KMS-11 (cell line): ENCODE data around the gene ART3.

Experiments
- H2AFZ ChIP-seq: fragments of 200-600 bp; sonication (generic); 2 replicates; pipeline ENCODE4 v1.6.1; 2016; ENCODE audit warnings: antibody characterized with exemption, mixed run types, low read depth
- H3K27ac ChIP-seq: fragments of 200-600 bp; sonication (generic); 2 replicates; pipeline ENCODE4 v1.6.1; 2016; ENCODE audit warnings: mild to moderate bottlenecking, mixed run types
- H3K27me3 ChIP-seq: fragments of 200-600 bp; sonication (generic); 2 replicates; pipeline ENCODE4 v1.6.1; 2017; ENCODE audit warnings: mild to moderate bottlenecking, low read depth, mixed run types, moderate library complexity; ENCODE audit not compliant: insufficient read depth
- H3K36me3 ChIP-seq: fragments of 200-600 bp; sonication (generic); 2 replicates; pipeline ENCODE4 v1.6.1; 2017; ENCODE audit warnings: mild to moderate bottlenecking, mixed run types; ENCODE audit not compliant: insufficient read depth
- H3K4me1 ChIP-seq: fragments of 200-600 bp; sonication (generic); 2 replicates; pipeline ENCODE4 v1.6.1; 2016; ENCODE audit warnings: mild to moderate bottlenecking, low read depth, mixed run types; ENCODE audit not compliant: poor library complexity, severe bottlenecking
- H3K4me2 ChIP-seq: fragments of 200-600 bp; sonication (generic); 2 replicates; pipeline ENCODE4 v1.7.0; 2016; ENCODE audit warnings: mild to moderate bottlenecking, mixed run types
- H3K4me3 ChIP-seq: fragments of 200-600 bp; sonication (generic); IDR thresholded peaks from 2 replicates; pipeline ENCODE4 v1.6.1; 2017; ENCODE audit warnings: low read depth, low read length, mixed read lengths; ENCODE audit not compliant: insufficient read depth
- H3K79me2 ChIP-seq: fragments of 200-600 bp; sonication (generic); 2 replicates; pipeline ENCODE4 v1.6.1; 2016; ENCODE audit warnings: low read depth, mixed run types; ENCODE audit not compliant: insufficient read depth
- H3K9ac ChIP-seq: fragments of 200-600 bp; sonication (generic); 2 replicates; pipeline ENCODE4 v1.6.1; 2016; ENCODE audit warnings: mild to moderate bottlenecking, mixed run types
- H4K20me1 ChIP-seq: fragments of 200-600 bp; sonication (generic); 2 replicates; pipeline ENCODE4 v1.6.1; 2016; ENCODE audit warnings: mild to moderate bottlenecking, mixed run types; ENCODE audit not compliant: insufficient read depth
- TF ChIP-seq, protein P1 (sequence below): fragments of 200-600 bp; sonication (generic); conservative IDR thresholded peaks from 2 replicates; pipeline ENCODE4 v1.6.1; 2017; ENCODE audit warnings: low read depth, mild to moderate bottlenecking, antibody characterized with exemption, low read length, moderate library complexity, mixed read lengths

Gene ART3

DNA sequence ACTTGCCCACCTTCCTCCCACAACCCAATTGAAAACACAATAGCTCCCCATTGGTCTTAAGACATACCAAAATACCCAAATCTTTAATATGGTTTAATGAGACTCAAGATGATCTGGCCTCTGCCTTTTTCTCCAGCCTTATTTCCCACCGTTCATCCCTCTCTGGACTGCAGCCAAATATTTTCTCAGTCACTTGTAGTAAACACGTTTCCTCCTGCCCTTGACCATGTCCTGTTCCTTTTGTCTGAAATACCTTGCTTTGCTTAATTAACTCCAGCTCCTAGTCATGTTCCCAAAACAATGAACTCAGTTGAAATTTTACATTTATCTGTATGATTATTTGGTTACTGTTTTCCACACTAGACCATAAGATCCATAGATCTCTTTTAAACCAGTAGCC is 82.1 kb downstream of the ART3 start:
- no peak overlapping the region for H3K9ac ChIP-seq
- H3K79me2 ChIP-seq, result no peaks in the 10 kb centered on the region
- no peak overlapping the region for H3K4me3 ChIP-seq
- H4K20me1 ChIP-seq, result no peaks in the 10 kb centered on the region
- no peak overlapping the region for H3K4me2 ChIP-seq
- no peaks in the 10 kb centered on the region for H3K36me3 ChIP-seq
- TF ChIP-seq, protein P1, sequence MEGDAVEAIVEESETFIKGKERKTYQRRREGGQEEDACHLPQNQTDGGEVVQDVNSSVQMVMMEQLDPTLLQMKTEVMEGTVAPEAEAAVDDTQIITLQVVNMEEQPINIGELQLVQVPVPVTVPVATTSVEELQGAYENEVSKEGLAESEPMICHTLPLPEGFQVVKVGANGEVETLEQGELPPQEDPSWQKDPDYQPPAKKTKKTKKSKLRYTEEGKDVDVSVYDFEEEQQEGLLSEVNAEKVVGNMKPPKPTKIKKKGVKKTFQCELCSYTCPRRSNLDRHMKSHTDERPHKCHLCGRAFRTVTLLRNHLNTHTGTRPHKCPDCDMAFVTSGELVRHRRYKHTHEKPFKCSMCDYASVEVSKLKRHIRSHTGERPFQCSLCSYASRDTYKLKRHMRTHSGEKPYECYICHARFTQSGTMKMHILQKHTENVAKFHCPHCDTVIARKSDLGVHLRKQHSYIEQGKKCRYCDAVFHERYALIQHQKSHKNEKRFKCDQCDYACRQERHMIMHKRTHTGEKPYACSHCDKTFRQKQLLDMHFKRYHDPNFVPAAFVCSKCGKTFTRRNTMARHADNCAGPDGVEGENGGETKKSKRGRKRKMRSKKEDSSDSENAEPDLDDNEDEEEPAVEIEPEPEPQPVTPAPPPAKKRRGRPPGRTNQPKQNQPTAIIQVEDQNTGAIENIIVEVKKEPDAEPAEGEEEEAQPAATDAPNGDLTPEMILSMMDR, result no peak
- no peak overlapping the region for H2AFZ ChIP-seq
- no peaks in the 10 kb centered on the region for H3K4me1 ChIP-seq
- H3K27me3 ChIP-seq, result no peaks in the 10 kb centered on the region
- no peak overlapping the region for H3K27ac ChIP-seq

DNA sequence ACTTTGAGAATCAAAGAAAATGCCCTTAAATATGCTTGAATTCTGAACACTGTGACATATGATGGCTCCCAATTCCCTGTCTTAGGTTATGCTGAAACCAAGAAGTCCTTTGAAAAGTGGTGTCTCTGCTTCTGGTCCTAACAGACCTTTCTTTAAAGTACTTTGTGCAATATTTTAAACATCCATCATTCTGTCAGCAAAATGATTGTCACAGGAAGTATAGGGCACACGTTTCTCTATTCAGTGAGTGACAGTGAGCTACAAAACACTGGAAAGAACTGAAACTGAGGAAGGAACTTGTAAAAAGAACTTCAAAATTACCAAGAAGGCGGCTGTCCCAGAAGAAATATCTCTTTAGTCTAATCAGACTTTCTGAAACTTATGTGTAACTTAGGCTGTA is 85.8 kb downstream of the ART3 start:
- H3K27me3 ChIP-seq, result no peaks in the 10 kb centered on the region
- no peak overlapping the region for H3K4me2 ChIP-seq
- no peak overlapping the region for H2AFZ ChIP-seq
- no peaks in the 10 kb centered on the region for H4K20me1 ChIP-seq
- H3K79me2 ChIP-seq, result no peaks in the 10 kb centered on the region
- TF ChIP-seq, protein P1, result no peak
- no peak overlapping the region for H3K4me3 ChIP-seq
- no peaks in the 10 kb centered on the region; the same call in 1 of the 2 replicates for H3K36me3 ChIP-seq
- no peak overlapping the region for H3K9ac ChIP-seq
- H3K27ac ChIP-seq, result no peak overlapping the region
- H3K4me1 ChIP-seq, result no peaks in the 10 kb centered on the region
